ENCODE data around the gene ZNF594. TPM values are rescaled to one million over a fixed set of nuclear protein-coding genes. Genes with fewer than 3 reads are reported as not detected.
"Not testable (repeated sequence)": the region's sequence is repeated elsewhere in the genome, so short reads cannot be mapped to it uniquely, and the experiment has no call there.

The ZNF594 gene
- total RNA-seq, 4 donors from 2014 or later = 2.4 to 5.0 (median 3.8) TPM

GRCh38 chr17:5219536-5219935, 27.9 kb upstream of the ZNF594 start:
- no peak for DNase-seq (ENCODE audit: low spot score in 2 of 2)
- no peak for TF ChIP-seq POLR2A (IDR thresholded peaks at IDR 0.05)
- TF ChIP-seq CTCF (IDR thresholded peaks at IDR 0.05) = no peak
- no peak overlapping the region for H3K4me3 ChIP-seq (ENCODE audit: low read depth, poor library complexity, severe bottlenecking)
- whole genome bisulfite sequencing, 2 donors = 91 to 94% methylated on average over 6 of the region's 6 CpGs
- intact Hi-C loops (cut with DNase I; ENCODE audit: low total_unique reads) = no loop called here

GRCh38 chr17:5217562-5217961, 25.9 kb upstream of the ZNF594 start:
- WGBS, 2 donors = 96 to 98% methylated on average over 4 of the region's 5 CpGs
- DNase-seq (ENCODE audit: low spot score in 2 of 2); intact Hi-C loops (cut with DNase I; ENCODE audit: low total_unique reads); H3K4me3 ChIP-seq (ENCODE audit: low read depth, poor library complexity, severe bottlenecking): not testable (repeated sequence)

- no peak for DNase-seq (ENCODE audit: low spot score in 2 of 2)
- intact Hi-C loops (cut with DNase I; ENCODE audit: low total_unique reads) = no loop called here
- WGBS, 2 donors = 94% methylated on average over 7 of the region's 7 CpGs
- no peak for TF ChIP-seq POLR2A (IDR thresholded peaks at IDR 0.05)
- no peak for TF ChIP-seq CTCF (IDR thresholded peaks at IDR 0.05)
- H3K4me3 ChIP-seq (ENCODE audit: low read depth, poor library complexity, severe bottlenecking) = no peak overlapping the region
Measured at GRCh38 chr17:5211458-5211857, 19.8 kb upstream of the ZNF594 start.

- no peak for DNase-seq (ENCODE audit: low spot score in 2 of 2)
- H3K4me3 ChIP-seq (ENCODE audit: low read depth, poor library complexity, severe bottlenecking) = no peak overlapping the region
- TF ChIP-seq POLR2A (IDR thresholded peaks at IDR 0.05) = no peak
- TF ChIP-seq CTCF (IDR thresholded peaks at IDR 0.05) = no peak
- 83 to 90% methylated on average over 8 of the region's 8 CpGs for WGBS, 2 donors
- intact Hi-C loops (cut with DNase I; ENCODE audit: low total_unique reads) = no loop called here
Measured at GRCh38 chr17:5210614-5211252, 19.1 kb upstream of the ZNF594 start.

GRCh38 chr17:5210091-5210490, 18.4 kb upstream of the ZNF594 start:
- WGBS, 2 donors = 92 to 93% methylated on average over 5 of the region's 5 CpGs
- intact Hi-C loops (cut with DNase I; ENCODE audit: low total_unique reads) = no loop called here
- H3K4me3 ChIP-seq (ENCODE audit: low read depth, poor library complexity, severe bottlenecking) = no peak overlapping the region
- DNase-seq (ENCODE audit: low spot score in 2 of 2) = no peak
- TF ChIP-seq CTCF (IDR thresholded peaks at IDR 0.05) (no peak), POLR2A (IDR thresholded peaks at IDR 0.05) (no peak)

- DNase-seq (ENCODE audit: low spot score in 2 of 2) = no peak
- 89 to 92% methylated on average over 3 of the region's 3 CpGs for WGBS, 2 donors
- intact Hi-C loops (cut with DNase I; ENCODE audit: low total_unique reads) = no loop called here
- TF ChIP-seq POLR2A (IDR thresholded peaks at IDR 0.05) = no peak
- H3K4me3 ChIP-seq (ENCODE audit: low read depth, poor library complexity, severe bottlenecking) = no peak overlapping the region
Measured at GRCh38 chr17:5209396-5209795, 17.7 kb upstream of the ZNF594 start.

- WGBS, 2 donors = 90 to 97% methylated on average over 1 of the region's 1 CpG
Measured at GRCh38 chr17:5203908-5204294, 12.2 kb upstream of the ZNF594 start.

More at GRCh38 chr17:5203908-5204294, 12.2 kb upstream of the ZNF594 start:
- TF ChIP-seq CTCF (IDR thresholded peaks at IDR 0.05) (no peak), POLR2A (IDR thresholded peaks at IDR 0.05) (no peak)
- no peak overlapping the region for H3K4me3 ChIP-seq (ENCODE audit: low read depth, poor library complexity, severe bottlenecking)
- no peak for DNase-seq (ENCODE audit: low spot score in 2 of 2)
- intact Hi-C loops (cut with DNase I; ENCODE audit: low total_unique reads) = no loop called here

Measured in lower leg skin (tissue), 4 donors.